Measurements from ENCODE around the gene ANKRD66. TPM values are rescaled to one million over a fixed set of nuclear protein-coding genes. Genes with fewer than 3 reads are reported as not detected.

The ANKRD66 gene
- total and polyA plus RNA-seq, 2 of the 4 experiments (the other 2 are of a cell fraction) = not detected

DNA sequence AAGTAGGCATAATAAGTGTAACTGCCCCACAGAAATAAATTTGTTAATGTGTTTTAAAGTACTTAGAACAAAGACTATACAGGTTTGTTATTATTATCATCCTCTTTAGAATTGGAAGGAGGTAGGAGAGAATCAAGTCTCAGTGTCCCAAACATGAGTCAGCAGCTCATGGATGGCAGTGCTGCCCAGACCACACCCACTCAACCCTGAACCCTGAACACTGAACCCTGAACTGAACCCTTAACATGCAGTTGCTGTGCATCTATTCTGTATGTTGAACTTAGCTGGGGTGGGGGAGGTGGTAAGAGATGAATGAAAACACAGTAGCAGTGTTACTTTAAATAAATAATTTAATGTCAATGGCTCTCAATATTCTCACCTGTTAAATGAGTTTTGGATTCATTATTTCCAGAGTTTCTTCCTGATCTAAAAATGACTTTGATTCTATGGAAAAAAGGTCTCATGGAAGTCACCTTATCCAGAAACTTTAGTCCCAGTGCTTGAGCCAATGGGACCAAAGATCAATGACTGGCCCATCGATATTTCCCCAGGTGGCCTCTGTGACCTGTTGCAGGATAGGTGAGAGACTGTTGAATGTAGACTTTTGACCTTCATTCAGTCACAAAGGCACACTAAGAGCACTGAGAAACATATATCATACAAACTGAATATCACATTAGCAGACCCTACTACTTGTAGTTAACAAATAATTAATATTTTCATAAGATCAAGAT, 3.1 kb upstream of the ANKRD66 start:
- Histone ChIP-seq H2AK9ac (replicated peaks; ENCODE audit: low read depth, low read length, poor library complexity) (no peak overlapping the region), H2BK5ac (ENCODE audit: low read depth, low read length, poor library complexity, severe bottlenecking) (no peak overlapping the region), H3K4me3 (ENCODE audit: insufficient read depth, low read depth, low read length) (no peak overlapping the region), H2BK120ac (ENCODE audit: low read depth, low read length) (no peak overlapping the region), H3K14ac (replicated peaks; ENCODE audit: low read depth, low read length) (no peak overlapping the region), H2AFZ (replicated peaks; ENCODE audit: low read length, poor library complexity) (no peak overlapping the region), H3K9me3 (ENCODE audit: control insufficient read depth, insufficient read depth, low read length) (no peaks in the 10 kb centered on the region), H3K27me3 (ENCODE audit: control insufficient read depth, insufficient read depth, low read length) (no peaks in the 10 kb centered on the region), H3K56ac (ENCODE audit: extremely low read depth, insufficient read depth, low read length) (no peak overlapping the region), H3K23ac (ENCODE audit: low read depth, low read length) (no peak overlapping the region), H4K20me1 (ENCODE audit: insufficient read depth, low read length) (no peaks in the 10 kb centered on the region), H2AK5ac (ENCODE audit: low read depth, low read length) (no peak overlapping the region), H2BK15ac (ENCODE audit: low read depth, low read length) (no peak overlapping the region), H4K91ac (ENCODE audit: insufficient read depth, low read depth, low read length) (no peak overlapping the region), H3K9me1 (ENCODE audit: insufficient read depth, low read length) (no peaks in the 10 kb centered on the region), H3K18ac (ENCODE audit: low read depth, low read length) (no peak overlapping the region), H4K5ac (ENCODE audit: low read depth, low read length) (no peak overlapping the region), H3K27ac (ENCODE audit: insufficient read depth, low read length) (no peak overlapping the region), H3K9ac (ENCODE audit: low read depth, low read length) (no peak overlapping the region), H2BK20ac (ENCODE audit: low read depth, low read length) (no peak overlapping the region), H3K4me1 (ENCODE audit: control insufficient read depth, insufficient read depth, low read length) (no peaks in the 10 kb centered on the region), H4K8ac (ENCODE audit: low read depth in 2 of 2, low read length in 2 of 2) (no peak overlapping the region), H3K4ac (ENCODE audit: low read depth, low read length) (no peak overlapping the region), H3K36me3 (ENCODE audit: control insufficient read depth, insufficient read depth, low read length) (no peaks in the 10 kb centered on the region), H3K79me1 (ENCODE audit: low read depth in 1 of 2, low read length in 2 of 2) (no peaks in the 10 kb centered on the region), H3K4me2 (ENCODE audit: low read depth, low read length) (no peak overlapping the region)
- DNase-seq = no peak
- ChIA-PET CTCF (no interaction called here), POLR2A (ENCODE audit: unreplicated experiment) (no interaction called here)
- dilution Hi-C loops (cut with HindIII; ENCODE audit: low sequenced_read_pairs, unreplicated experiment) (no loop called here), intact Hi-C loops (cut with micrococcal nuclease) (no loop called here), in situ Hi-C loops (cut with MboI; ENCODE audit: low sequenced_read_pairs) (no loop called here)
- WGBS, 2 experiments (ENCODE audit: extremely low coverage in 2 of 2, insufficient read length in 1 of 2) = no CpG with 5 or more reads among the region's 1 CpG
- ATAC-seq (ENCODE audit: low read depth) = no peak
- BruUV-seq (replicated peaks) = no TSS peak
- TF ChIP-seq CHD1 (IDR thresholded peaks at IDR 0.05; ENCODE audit: low read depth, low read length) (no peak), MAZ (IDR thresholded peaks at IDR 0.05; ENCODE audit: borderline replicate concordance, low read depth, low read length) (no peak), MXI1 (IDR thresholded peaks at IDR 0.05; ENCODE audit: borderline replicate concordance, low read depth, low read length) (no peak), RAD21 (IDR thresholded peaks at IDR 0.05; ENCODE audit: low read length) (no peak), SMC3 (IDR thresholded peaks at IDR 0.05; ENCODE audit: low read depth, low read length) (no peak), FOS (IDR thresholded peaks at IDR 0.05; ENCODE audit: low read depth, low read length) (no peak), BHLHE40 (IDR thresholded peaks at IDR 0.05; ENCODE audit: low read depth, low read length) (no peak), RCOR1 (IDR thresholded peaks at IDR 0.05; ENCODE audit: insufficient replicate concordance, low read length) (no peak), POLR2A (IDR thresholded peaks at IDR 0.05; ENCODE audit: low read depth, low read length) (no peak), CEBPB (IDR thresholded peaks at IDR 0.05; ENCODE audit: low read depth, low read length) (no peak), NFE2L2 (IDR thresholded peaks at IDR 0.05; ENCODE audit: low read depth, low read length) (no peak), RFX5 (IDR thresholded peaks at IDR 0.05; ENCODE audit: low read depth, low read length) (no peak), MAFK (IDR thresholded peaks at IDR 0.05; ENCODE audit: low read depth, low read length) (no peak)
- TF ChIP-seq, protein P1, sequence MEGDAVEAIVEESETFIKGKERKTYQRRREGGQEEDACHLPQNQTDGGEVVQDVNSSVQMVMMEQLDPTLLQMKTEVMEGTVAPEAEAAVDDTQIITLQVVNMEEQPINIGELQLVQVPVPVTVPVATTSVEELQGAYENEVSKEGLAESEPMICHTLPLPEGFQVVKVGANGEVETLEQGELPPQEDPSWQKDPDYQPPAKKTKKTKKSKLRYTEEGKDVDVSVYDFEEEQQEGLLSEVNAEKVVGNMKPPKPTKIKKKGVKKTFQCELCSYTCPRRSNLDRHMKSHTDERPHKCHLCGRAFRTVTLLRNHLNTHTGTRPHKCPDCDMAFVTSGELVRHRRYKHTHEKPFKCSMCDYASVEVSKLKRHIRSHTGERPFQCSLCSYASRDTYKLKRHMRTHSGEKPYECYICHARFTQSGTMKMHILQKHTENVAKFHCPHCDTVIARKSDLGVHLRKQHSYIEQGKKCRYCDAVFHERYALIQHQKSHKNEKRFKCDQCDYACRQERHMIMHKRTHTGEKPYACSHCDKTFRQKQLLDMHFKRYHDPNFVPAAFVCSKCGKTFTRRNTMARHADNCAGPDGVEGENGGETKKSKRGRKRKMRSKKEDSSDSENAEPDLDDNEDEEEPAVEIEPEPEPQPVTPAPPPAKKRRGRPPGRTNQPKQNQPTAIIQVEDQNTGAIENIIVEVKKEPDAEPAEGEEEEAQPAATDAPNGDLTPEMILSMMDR (conservative IDR thresholded peaks at IDR 0.05; ENCODE audit: low read depth, low read length) = no peak
- TF ChIP-seq, protein P2, sequence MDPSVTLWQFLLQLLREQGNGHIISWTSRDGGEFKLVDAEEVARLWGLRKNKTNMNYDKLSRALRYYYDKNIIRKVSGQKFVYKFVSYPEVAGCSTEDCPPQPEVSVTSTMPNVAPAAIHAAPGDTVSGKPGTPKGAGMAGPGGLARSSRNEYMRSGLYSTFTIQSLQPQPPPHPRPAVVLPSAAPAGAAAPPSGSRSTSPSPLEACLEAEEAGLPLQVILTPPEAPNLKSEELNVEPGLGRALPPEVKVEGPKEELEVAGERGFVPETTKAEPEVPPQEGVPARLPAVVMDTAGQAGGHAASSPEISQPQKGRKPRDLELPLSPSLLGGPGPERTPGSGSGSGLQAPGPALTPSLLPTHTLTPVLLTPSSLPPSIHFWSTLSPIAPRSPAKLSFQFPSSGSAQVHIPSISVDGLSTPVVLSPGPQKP (IDR thresholded peaks at IDR 0.05; ENCODE audit: borderline replicate concordance, low read depth, low read length) = no peak
- TF ChIP-seq, protein P3, sequence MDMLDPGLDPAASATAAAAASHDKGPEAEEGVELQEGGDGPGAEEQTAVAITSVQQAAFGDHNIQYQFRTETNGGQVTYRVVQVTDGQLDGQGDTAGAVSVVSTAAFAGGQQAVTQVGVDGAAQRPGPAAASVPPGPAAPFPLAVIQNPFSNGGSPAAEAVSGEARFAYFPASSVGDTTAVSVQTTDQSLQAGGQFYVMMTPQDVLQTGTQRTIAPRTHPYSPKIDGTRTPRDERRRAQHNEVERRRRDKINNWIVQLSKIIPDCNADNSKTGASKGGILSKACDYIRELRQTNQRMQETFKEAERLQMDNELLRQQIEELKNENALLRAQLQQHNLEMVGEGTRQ (IDR thresholded peaks at IDR 0.05; ENCODE audit: low read depth, low read length) = no peak
